B cell (primary cell): ENCODE results near the gene MYO1C. TPM values are rescaled to one million over a fixed set of nuclear protein-coding genes. Genes with fewer than 3 reads are reported as not detected.

ENCODE experiments used
- ATAC-seq: fragments of 200-7000 bp; cut with Tn5 transposase; one replicate; pipeline ENCODE4 v1.10.0; 2021; ENCODE audit warnings: low read depth, mild to moderate bottlenecking, moderate number of reproducible peaks, moderate library complexity
- CTCF ChIA-PET: fragments of 350-600 bp; sonication (Branson Sonifier 250); formaldehyde crosslinking; loops from one replicate; lab custom pipeline; 2021; ENCODE audit warnings: antibody characterized with exemption, inconsistent platforms; lab: Charles Lee
- POLR2A ChIA-PET: fragments of 350-600 bp; sonication (Branson Sonifier 250); formaldehyde crosslinking; loops from one replicate; lab custom pipeline; 2021; ENCODE audit warnings: antibody characterized with exemption; lab: Charles Lee
- DNase-seq: peaks from one replicate; pipeline ENCODE4 v3.0.0; 2013
- H2AFZ ChIP-seq: 2 replicates; pipeline ENCODE4 v1.6.1; 2012; ENCODE audit warnings: mild to moderate bottlenecking, low read depth, low read length; ENCODE audit not compliant: insufficient read depth, poor library complexity, severe bottlenecking
- H3K27ac ChIP-seq, 2 donors: 1 replicate in 1 of 2; 2 replicates in 1 of 2; pipeline ENCODE4 v1.5.1; 2012 to 2013; ENCODE audit warnings: low read length in 2 of 2, mild to moderate bottlenecking in 2 of 2, moderate library complexity in 1 of 2
- H3K27me3 ChIP-seq, 4 experiments: fragments of 200-600 bp in 1 of 4; sonication (generic) in 1 of 4; replicated peaks in 1 of 4; 1 replicate in 2 of 4; 2 replicates in 2 of 4; pipeline versions ENCODE4 v1.6.1 to v1.7.0; 2013 to 2016; ENCODE audit warnings: low read length in 3 of 4, mild to moderate bottlenecking in 2 of 4, mixed read lengths in 1 of 4, moderate library complexity in 1 of 4; ENCODE audit not compliant: insufficient read depth in 4 of 4, control insufficient read depth in 3 of 4; ENCODE audit errors: control extremely low read depth in 1 of 4
- H3K36me3 ChIP-seq, 2 experiments: replicated peaks in 1 of 2; 1 replicate in 1 of 2; 2 replicates in 1 of 2; pipeline versions ENCODE4 v1.6.1 to v1.7.1; 2013; ENCODE audit warnings: low read length in 1 of 2; ENCODE audit not compliant: insufficient read depth in 2 of 2, control insufficient read depth in 1 of 2; ENCODE audit errors: control extremely low read depth in 1 of 2, extremely low read depth in 1 of 2
- H3K4me1 ChIP-seq, 2 donors: fragments of 200-600 bp in 1 of 2; sonication (generic) in 1 of 2; 1 replicate in 1 of 2; 2 replicates in 1 of 2; pipeline versions ENCODE4 v1.5.1 to v1.6.1; 2013 to 2017; ENCODE audit warnings: low read length in 2 of 2; ENCODE audit not compliant: control insufficient read depth in 2 of 2, insufficient read depth in 2 of 2
- H3K4me2 ChIP-seq: replicated peaks from 2 replicates; pipeline ENCODE3; 2012; ENCODE audit warnings: mild to moderate bottlenecking, low read depth, low read length; ENCODE audit not compliant: poor library complexity, severe bottlenecking
- H3K4me3 ChIP-seq, 5 experiments: fragments of 200-600 bp in 1 of 5; sonication (generic) in 1 of 5; 1 replicate in 3 of 5; 2 replicates in 2 of 5; pipeline versions ENCODE4 v1.5.1 to v1.7.0; 2011 to 2016; ENCODE audit warnings: low read length in 4 of 5, mild to moderate bottlenecking in 4 of 5, low read depth in 2 of 5, control low read depth in 1 of 5, moderate library complexity in 1 of 5; ENCODE audit not compliant: insufficient read depth in 1 of 5; ENCODE audit errors: control extremely low read depth in 1 of 5, extremely low read depth in 1 of 5
- H3K79me2 ChIP-seq: fragments of 200-600 bp; sonication (generic); one replicate; pipeline ENCODE4 v1.6.0; 2016; ENCODE audit warnings: low read length; ENCODE audit not compliant: control insufficient read depth, insufficient read depth
- H3K9ac ChIP-seq: fragments of 200-600 bp; sonication (generic); 2 replicates; pipeline ENCODE4 v1.6.1; 2017; ENCODE audit warnings: mild to moderate bottlenecking, low read length, moderate library complexity
- H3K9me3 ChIP-seq, 3 donors: one replicate each; pipeline versions ENCODE4 v1.6.1 to v1.7.1; 2013; ENCODE audit warnings: low read length in 2 of 3; ENCODE audit not compliant: control insufficient read depth in 2 of 3, insufficient read depth in 1 of 3; ENCODE audit errors: control extremely low read depth in 1 of 3
- H4K20me1 ChIP-seq: 2 replicates; pipeline ENCODE4 v1.6.0; 2012; ENCODE audit warnings: mild to moderate bottlenecking, low read length; ENCODE audit not compliant: insufficient read depth, control insufficient read depth, poor library complexity, severe bottlenecking
- H3K27ac Mint-ChIP-seq: one replicate; pipeline ENCODE4 v1.8.0; 2021; ENCODE audit warnings: mixed read lengths
- H3K27me3 Mint-ChIP-seq: one replicate; pipeline ENCODE4 v1.8.0; 2021; ENCODE audit warnings: mixed read lengths
- H3K4me1 Mint-ChIP-seq: one replicate; pipeline ENCODE4 v1.8.0; 2021; ENCODE audit warnings: mixed read lengths
- H3K4me3 Mint-ChIP-seq: one replicate; pipeline ENCODE4 v1.8.0; 2021; ENCODE audit warnings: mixed read lengths
- H3K9me3 Mint-ChIP-seq: one replicate; pipeline ENCODE4 v1.8.0; 2022; ENCODE audit warnings: mixed read lengths; ENCODE audit not compliant: insufficient read depth
- CTCF ChIP-seq: fragments of 200-600 bp; IDR thresholded peaks from one replicate; pipeline ENCODE4 v1.8.0; 2022; ENCODE audit warnings: antibody characterized with exemption, mild to moderate bottlenecking
- EZH2 ChIP-seq: IDR thresholded peaks from 2 replicates; pipeline ENCODE4 v1.6.1; 2012; ENCODE audit warnings: borderline replicate concordance, low read depth, mild to moderate bottlenecking, moderate library complexity, low read length; ENCODE audit not compliant: insufficient read depth, poor library complexity, severe bottlenecking
- WGBS: methylation state at CpG from one replicate; pipeline ENCODE4 v1.1.5; 2013; ENCODE audit warnings: missing lambda C conversion rate; ENCODE audit not compliant: insufficient coverage; 5-methylcytosine and 5-hydroxymethylcytosine counted together
- intact Hi-C: fragments of 100-400 bp; cut with micrococcal nuclease; formaldehyde crosslinking; loops from one replicate; pipeline ENCODE4 v1.10.0; 2022
- polyA plus RNA-seq: library from polyadenylated mRNA; depleted of rRNA; stranded (reverse); fragments of >200 nt; gene quantifications from 2 replicates; pipeline ENCODE4 v1.2.3, GENCODE V29; 2012
- total RNA-seq, 2 donors: library from RNA; stranded (reverse); fragments of 120-200 nt in 1 of 2; gene quantifications; 1 replicate in 1 of 2; 2 replicates in 1 of 2; pipeline versions ENCODE4 v1.2.3 to v1.2.4, GENCODE V29; 2013 to 2022

Gene MYO1C
- total and polyA plus RNA-seq, 2 donors (not counting 1 experiment from before 2014, with no cell fraction given), result 54.7 to 81.7 TPM

- H3K4me1 ChIP-seq, result no peaks in the 10 kb centered on the region
- H3K4me2 ChIP-seq, result no peak overlapping the region
- 92% methylated on average over 3 of the region's 11 CpGs for WGBS
- H3K9ac ChIP-seq, result no peak overlapping the region
- H3K27me3 ChIP-seq, result no peaks in the 10 kb centered on the region
- peaks cover 79% of the 10 kb centered on the region for H4K20me1 ChIP-seq
- H3K27ac Mint-ChIP-seq, result no peak overlapping the region
- no peak overlapping the region for H3K4me3 Mint-ChIP-seq
- ChIA-PET POLR2A (no interaction called here), CTCF (interaction anchor here (3.3 kb wide), 1 partner anchor 77 kb away, joined by 18 read pairs; the partner anchor contains the start of gene INPP5K)
- H2AFZ ChIP-seq, result no peak overlapping the region
- H3K4me1 Mint-ChIP-seq, result peaks cover 9% of the 10 kb centered on the region
- no peaks in the 10 kb centered on the region for H3K9me3 ChIP-seq
- TF ChIP-seq CTCF (no peak), EZH2 (no peak)
- H3K4me3 ChIP-seq, result no peak overlapping the region
- H3K27ac ChIP-seq, result no peak overlapping the region
- H3K27me3 Mint-ChIP-seq, result no peaks in the 10 kb centered on the region
- DNase-seq (no peak), ATAC-seq (no peak)
- no peaks in the 10 kb centered on the region for H3K9me3 Mint-ChIP-seq
- intact Hi-C loops, result no loop called here
- H3K79me2 ChIP-seq, result peaks cover 100% of the 10 kb centered on the region
- peaks cover 5 to 39% of the 10 kb centered on the region in 2 experiments for H3K36me3 ChIP-seq
Observed at GRCh38 chr17:1438593-1439083, 53.8 kb downstream of the MYO1C start.

- Histone ChIP-seq H3K9me3 (no peaks in the 10 kb centered on the region), H3K4me1 (no peaks in the 10 kb centered on the region), H3K36me3 (peaks cover 13 to 43% of the 10 kb centered on the region in 2 experiments), H3K79me2 (peaks cover 98% of the 10 kb centered on the region), H3K4me2 (no peak overlapping the region), H3K4me3 (no peak overlapping the region), H3K27ac (peak overlapping the region in 1 of 2 donors; percentile 22), H3K9ac (no peak overlapping the region), H3K27me3 (no peaks in the 10 kb centered on the region), H2AFZ (no peak overlapping the region), H4K20me1 (peaks cover 79% of the 10 kb centered on the region)
- H3K9me3 Mint-ChIP-seq, result no peaks in the 10 kb centered on the region
- H3K27me3 Mint-ChIP-seq, result no peaks in the 10 kb centered on the region
- TF ChIP-seq EZH2 (no peak), CTCF (no peak)
- no peak for DNase-seq
- no peak overlapping the region for H3K27ac Mint-ChIP-seq
- H3K4me1 Mint-ChIP-seq, result peaks cover 20% of the 10 kb centered on the region
- WGBS, result 86% methylated on average over 1 of the region's 3 CpGs
- CTCF ChIA-PET, result interaction anchor here (0.7 to 1.2 kb wide), 2 partner anchors 76 to 80 kb away, joined by 5 to 7 read pairs; no protein-coding TSS in a partner anchor
- H3K4me3 Mint-ChIP-seq, result no peak overlapping the region
- intact Hi-C loops, result no loop called here
- POLR2A ChIA-PET, result interaction anchor here (0.7 to 0.8 kb wide), 2 partner anchors 42 to 204 kb away, joined by 3 to 6 read pairs; no protein-coding TSS in a partner anchor
- ATAC-seq, result no peak
Observed at GRCh38 chr17:1435326-1435725, 57.2 kb downstream of the MYO1C start.
